ENCODE data around the gene NLRP9. TPM values are rescaled to one million over a fixed set of nuclear protein-coding genes. Genes with fewer than 3 reads are reported as not detected.

Gene NLRP9
- total RNA-seq, 2 experiments from 2014 or later, result not detected

DNA sequence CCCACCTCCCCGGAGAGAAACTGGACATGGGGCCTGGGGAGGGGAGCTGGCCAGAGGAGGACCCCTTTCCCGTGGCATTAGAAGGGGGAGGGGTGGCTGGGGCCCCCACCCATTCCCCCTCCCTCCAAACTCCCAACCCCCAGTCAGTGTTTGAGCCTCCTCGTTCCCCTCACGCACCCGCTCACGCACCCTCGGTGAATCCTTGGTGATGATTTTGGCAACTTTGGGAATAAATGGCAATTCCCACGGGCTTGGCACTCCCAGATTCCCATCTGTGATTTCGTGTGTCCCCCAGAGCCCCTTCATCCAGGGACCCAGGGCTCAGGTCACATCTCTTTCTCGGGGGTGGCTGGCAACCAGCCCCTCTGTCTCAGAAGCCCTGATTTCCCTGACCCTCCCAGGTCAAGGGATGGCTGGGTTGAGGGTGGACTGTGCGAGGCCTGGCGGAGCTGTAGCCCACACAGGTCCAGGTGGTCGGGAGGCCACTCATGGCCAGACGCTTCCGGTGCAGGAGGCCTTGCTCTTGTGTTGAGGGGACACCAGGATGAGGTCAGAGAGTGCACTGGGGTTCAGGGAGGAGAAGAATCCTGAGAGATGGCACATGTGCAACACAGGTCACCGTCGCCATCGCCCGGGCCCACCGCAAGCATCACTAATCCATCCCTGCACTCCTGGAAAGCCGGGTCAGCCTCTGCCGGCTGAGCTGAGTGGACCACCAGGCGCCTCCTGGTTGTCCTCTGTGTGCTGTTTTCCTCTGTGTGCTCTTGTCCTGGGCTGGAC is 42.5 kb downstream of the NLRP9 start:
- H3K27me3 Mint-ChIP-seq, result no peaks in the 10 kb centered on the region
- DNase-seq, result no peak
- no peaks in the 10 kb centered on the region for H3K9me3 Mint-ChIP-seq
- no peaks in the 10 kb centered on the region for H3K4me1 Mint-ChIP-seq
- H3K36me3 Mint-ChIP-seq, result peaks cover 11% of the 10 kb centered on the region
- no peak overlapping the region for H3K4me3 Mint-ChIP-seq
- no peak overlapping the region for H3K27ac Mint-ChIP-seq

GRCh38 chr19:55694656-55695491 is 43.3 kb downstream of the NLRP9 start:
- H3K27ac Mint-ChIP-seq, result no peak overlapping the region
- DNase-seq, result no peak
- H3K27me3 Mint-ChIP-seq, result no peaks in the 10 kb centered on the region
- no peak overlapping the region for H3K4me3 Mint-ChIP-seq
- peaks cover 5% of the 10 kb centered on the region for H3K36me3 Mint-ChIP-seq
- H3K4me1 Mint-ChIP-seq, result no peaks in the 10 kb centered on the region
- H3K9me3 Mint-ChIP-seq, result no peaks in the 10 kb centered on the region

- no peak overlapping the region for H3K4me3 Mint-ChIP-seq
- H3K36me3 Mint-ChIP-seq, result peaks cover 7% of the 10 kb centered on the region
- no peaks in the 10 kb centered on the region for H3K9me3 Mint-ChIP-seq
- no peaks in the 10 kb centered on the region for H3K4me1 Mint-ChIP-seq
- H3K27me3 Mint-ChIP-seq, result no peaks in the 10 kb centered on the region
- no peak overlapping the region for H3K27ac Mint-ChIP-seq
- no peak for DNase-seq
Measured at GRCh38 chr19:55694241-55694655, 44.0 kb downstream of the NLRP9 start.

GRCh38 chr19:55693336-55693974 is 44.7 kb downstream of the NLRP9 start:
- Mint-ChIP-seq H3K27me3 (no peaks in the 10 kb centered on the region), H3K4me1 (no peaks in the 10 kb centered on the region), H3K4me3 (no peak overlapping the region), H3K9me3 (no peaks in the 10 kb centered on the region), H3K27ac (no peak overlapping the region), H3K36me3 (peaks cover 8% of the 10 kb centered on the region)
- DNase-seq, result no peak

DNA sequence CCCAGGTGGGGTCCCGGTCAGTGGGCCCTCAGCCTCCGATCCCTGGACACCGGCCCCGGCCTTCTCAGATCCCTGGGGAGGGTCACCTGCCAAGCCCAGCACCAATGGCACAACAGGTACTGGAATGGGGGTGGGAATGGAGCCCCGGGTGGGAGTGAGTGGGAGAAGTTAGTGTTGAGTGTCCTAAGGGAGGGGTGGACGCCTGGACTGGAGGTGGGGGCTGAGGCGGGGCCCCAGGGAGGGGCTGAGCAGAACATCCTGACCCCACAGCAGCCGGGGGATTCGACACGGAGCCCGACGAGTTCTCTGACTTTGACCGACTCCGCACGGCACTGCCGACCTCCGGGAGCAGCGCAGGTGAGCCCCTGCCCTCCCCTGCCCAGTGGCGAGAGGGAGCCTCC is 45.5 kb downstream of the NLRP9 start:
- no peak overlapping the region for H3K27ac Mint-ChIP-seq
- H3K4me1 Mint-ChIP-seq, result no peaks in the 10 kb centered on the region
- H3K36me3 Mint-ChIP-seq, result peaks cover 7% of the 10 kb centered on the region
- no peaks in the 10 kb centered on the region for H3K27me3 Mint-ChIP-seq
- no peak for DNase-seq
- no peaks in the 10 kb centered on the region for H3K9me3 Mint-ChIP-seq
- no peak overlapping the region for H3K4me3 Mint-ChIP-seq

DNA sequence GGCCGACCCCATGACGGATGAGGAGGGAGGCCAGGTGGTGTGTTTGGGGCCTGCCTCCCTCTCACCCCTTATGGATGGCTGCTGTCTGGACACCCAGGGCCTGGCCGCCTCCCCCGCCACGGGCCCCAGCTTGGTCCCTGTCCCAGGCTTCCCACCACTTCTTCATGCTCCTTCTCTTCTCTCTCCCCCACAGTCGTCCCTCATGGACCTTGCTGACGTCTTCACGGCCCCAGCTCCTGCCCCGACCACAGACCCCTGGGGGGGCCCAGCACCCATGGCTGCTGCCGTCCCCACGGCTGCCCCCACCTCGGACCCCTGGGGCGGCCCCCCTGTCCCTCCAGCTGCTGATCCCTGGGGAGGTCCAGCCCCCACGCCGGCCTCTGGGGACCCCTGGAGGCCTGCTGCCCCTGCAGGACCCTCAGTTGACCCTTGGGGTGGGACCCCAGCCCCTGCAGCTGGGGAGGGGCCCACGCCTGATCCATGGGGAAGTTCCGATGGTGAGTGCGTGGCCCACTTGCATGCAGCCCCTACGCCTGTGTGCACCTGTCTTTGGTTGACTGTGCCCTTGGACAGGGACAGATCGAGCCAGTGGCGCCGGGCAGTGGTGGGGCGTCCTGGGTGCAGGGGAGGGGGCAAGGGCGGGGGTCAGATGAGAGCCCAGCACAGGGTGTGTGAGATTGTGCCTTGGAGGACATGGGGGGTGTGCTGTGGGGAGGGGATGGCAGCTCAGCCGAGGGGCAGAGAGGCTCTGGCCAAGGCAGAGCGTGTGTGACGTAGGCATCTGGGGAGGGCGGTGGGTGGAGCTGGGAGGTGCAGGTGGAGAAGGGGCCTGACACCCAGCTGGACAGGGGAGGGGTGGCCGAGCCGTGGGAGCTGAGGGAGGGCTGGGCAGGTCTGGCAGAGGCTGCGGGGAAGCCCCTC is 46.4 kb downstream of the NLRP9 start:
- Mint-ChIP-seq H3K4me3 (no peak overlapping the region), H3K4me1 (peaks cover 2% of the 10 kb centered on the region), H3K27ac (no peak overlapping the region), H3K36me3 (peaks cover 7% of the 10 kb centered on the region), H3K27me3 (no peaks in the 10 kb centered on the region), H3K9me3 (no peaks in the 10 kb centered on the region)
- DNase-seq, result no peak

- Mint-ChIP-seq H3K36me3 (peaks cover 7% of the 10 kb centered on the region), H3K9me3 (no peaks in the 10 kb centered on the region), H3K27me3 (no peaks in the 10 kb centered on the region), H3K4me3 (no peak overlapping the region), H3K27ac (no peak overlapping the region), H3K4me1 (peaks cover 2% of the 10 kb centered on the region)
- no peak for DNase-seq
Measured at GRCh38 chr19:55690769-55691545, 47.2 kb downstream of the NLRP9 start.

DNA sequence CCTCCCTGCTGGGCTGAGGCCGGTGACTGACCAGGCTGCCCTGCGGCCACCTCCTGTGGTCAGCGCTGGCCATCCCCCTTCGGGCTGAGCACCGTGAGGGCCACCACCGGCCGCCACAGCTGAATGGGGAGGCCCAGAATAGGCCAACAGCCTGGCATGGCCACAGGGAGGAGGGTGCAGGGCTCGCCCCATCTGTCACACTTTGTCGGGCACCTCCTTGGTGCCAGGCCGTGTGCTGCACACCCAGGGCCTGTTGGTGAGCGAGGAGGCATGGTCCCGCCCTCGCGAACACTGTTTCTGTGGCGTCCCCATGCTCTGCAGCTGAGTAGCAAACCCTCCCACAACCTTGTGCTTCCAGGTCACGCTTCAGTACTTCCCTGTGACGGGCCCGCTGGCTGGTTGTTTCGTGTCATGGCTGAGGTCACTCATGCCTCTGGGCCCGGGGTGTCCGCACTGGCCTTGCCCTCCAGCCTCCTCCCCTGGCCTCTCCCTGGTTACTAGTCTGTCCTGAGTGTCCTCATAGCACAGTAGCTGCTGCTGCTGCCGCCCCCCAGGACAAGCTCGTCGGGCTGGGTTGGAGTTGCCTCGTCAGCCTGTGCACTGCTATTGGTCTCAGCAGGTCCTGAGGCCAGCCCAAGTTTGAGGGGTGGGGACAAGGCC is 48.0 kb downstream of the NLRP9 start:
- Mint-ChIP-seq H3K4me3 (no peak overlapping the region), H3K4me1 (peaks cover 2% of the 10 kb centered on the region), H3K27me3 (no peaks in the 10 kb centered on the region), H3K9me3 (no peaks in the 10 kb centered on the region), H3K27ac (no peak overlapping the region), H3K36me3 (peaks cover 7% of the 10 kb centered on the region)
- DNase-seq, result no peak

DNA sequence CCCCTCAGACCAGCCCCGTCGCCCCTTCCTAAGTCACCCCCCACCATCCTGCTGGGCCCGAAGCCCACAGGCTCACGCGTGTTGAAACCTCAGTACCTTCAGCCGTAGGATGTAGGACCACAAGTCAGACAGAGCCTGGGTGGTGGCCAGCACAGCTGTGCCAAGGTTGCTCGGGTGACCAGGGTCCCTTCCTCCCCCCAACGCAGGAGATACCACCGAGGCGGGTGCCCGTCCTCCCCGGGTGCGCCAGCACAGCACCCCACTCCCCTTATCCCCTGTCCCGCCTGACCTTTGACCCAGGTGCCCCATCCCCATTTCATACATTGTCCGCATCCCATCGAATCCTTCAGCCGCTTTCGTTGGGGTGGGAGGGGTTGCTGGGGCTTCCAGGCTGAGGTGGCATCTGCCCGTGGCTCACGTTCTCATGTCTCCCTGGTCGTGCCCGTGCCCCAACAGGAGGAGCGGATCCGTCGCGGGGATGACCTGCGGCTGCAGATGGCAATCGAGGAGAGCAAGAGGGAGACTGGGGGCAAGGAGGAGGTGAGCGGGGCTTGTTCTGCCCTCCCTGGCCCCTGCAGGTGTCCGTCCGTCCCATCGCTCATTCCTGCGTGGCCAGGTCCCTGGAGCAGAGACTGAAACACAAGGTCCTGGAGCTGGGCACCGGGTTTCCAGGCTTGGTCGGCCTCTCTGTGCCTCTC is 48.6 kb downstream of the NLRP9 start:
- no peak for DNase-seq
- Mint-ChIP-seq H3K4me3 (no peak overlapping the region), H3K27ac (no peak overlapping the region), H3K4me1 (peaks cover 2% of the 10 kb centered on the region), H3K27me3 (no peaks in the 10 kb centered on the region), H3K9me3 (no peaks in the 10 kb centered on the region), H3K36me3 (peaks cover 7% of the 10 kb centered on the region)

GRCh38 chr19:55688422-55689218 is 49.6 kb downstream of the NLRP9 start:
- peaks cover 4% of the 10 kb centered on the region for H3K4me1 Mint-ChIP-seq
- peaks cover 5% of the 10 kb centered on the region for H3K36me3 Mint-ChIP-seq
- H3K4me3 Mint-ChIP-seq, result no peak overlapping the region
- H3K27ac Mint-ChIP-seq, result no peak overlapping the region
- H3K27me3 Mint-ChIP-seq, result no peaks in the 10 kb centered on the region
- no peak for DNase-seq
- no peaks in the 10 kb centered on the region for H3K9me3 Mint-ChIP-seq

DNA sequence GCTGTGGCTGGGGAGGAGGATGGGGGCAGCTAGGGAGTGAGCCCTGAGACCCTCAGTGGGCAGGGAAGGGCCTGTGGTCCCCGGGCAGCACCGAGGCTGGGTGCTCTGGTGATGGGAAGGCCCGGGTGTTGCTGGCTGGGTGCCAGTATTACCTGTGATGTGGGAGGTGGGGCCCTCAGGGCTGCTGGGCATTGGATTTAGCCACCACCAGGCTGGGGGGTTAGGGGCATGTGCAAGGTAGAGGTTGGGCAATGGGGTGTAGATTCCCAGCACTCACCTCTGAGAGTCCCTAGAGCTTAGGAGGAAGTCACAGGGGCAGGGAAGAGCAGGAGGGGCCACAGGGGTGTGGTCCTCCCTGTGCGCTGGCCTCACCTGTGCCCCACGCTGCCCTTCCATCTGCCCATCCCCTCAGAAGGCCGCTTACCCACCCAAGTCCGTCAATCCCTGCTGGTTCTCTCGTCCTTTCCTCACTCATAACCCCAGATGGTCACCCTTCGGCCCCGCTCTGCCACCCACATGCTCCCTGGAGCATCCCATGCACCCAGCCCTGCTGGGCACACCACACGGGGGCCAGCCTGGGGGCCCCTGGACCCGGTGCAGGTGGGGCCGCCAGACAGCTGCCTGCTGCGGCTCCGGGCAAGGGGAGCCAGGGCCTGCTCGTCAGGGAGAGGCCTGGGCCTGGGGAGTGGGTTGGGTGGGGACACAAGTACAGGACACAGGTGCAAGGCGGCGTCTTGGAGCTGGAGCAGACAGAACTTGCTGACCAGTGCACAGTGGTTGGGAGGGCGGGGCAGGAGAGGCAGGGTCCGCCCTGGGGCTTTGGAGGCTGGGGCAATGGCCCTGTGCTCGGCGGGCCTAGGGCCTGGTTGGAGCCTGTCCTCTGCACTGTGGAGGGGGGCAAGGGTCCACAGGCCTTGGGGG is 50.7 kb downstream of the NLRP9 start:
- H3K27ac Mint-ChIP-seq, result no peak overlapping the region
- H3K36me3 Mint-ChIP-seq, result peaks cover 9% of the 10 kb centered on the region
- no peak overlapping the region for H3K4me3 Mint-ChIP-seq
- H3K4me1 Mint-ChIP-seq, result peaks cover 5% of the 10 kb centered on the region
- DNase-seq, result no peak
- H3K27me3 Mint-ChIP-seq, result no peaks in the 10 kb centered on the region
- no peaks in the 10 kb centered on the region for H3K9me3 Mint-ChIP-seq
